Thyroid gland (tissue), 4 donors: Measurements from ENCODE around the gene ITLN2.

Experiments
- POLR2A ChIP-seq, 2 donors: fragments of 450-650 bp; IDR thresholded peaks; one replicate each; pipeline ENCODE4 v1.6.1; 2017; ENCODE audit warnings: antibody characterized with exemption in 2 of 2, mild to moderate bottlenecking in 2 of 2, moderate library complexity in 1 of 2
- TF ChIP-seq, protein P1 (sequence below), 6 experiments: fragments of 200-600 bp in 3 of 6; fragments of 450-650 bp in 3 of 6; sonication (generic) in 3 of 6; IDR thresholded peaks; one replicate each; pipeline ENCODE4 v1.5.1; 2016 to 2019; ENCODE audit warnings: antibody characterized with exemption in 6 of 6, mild to moderate bottlenecking in 2 of 6, inconsistent platforms in 1 of 6, moderate library complexity in 1 of 6

DNA sequence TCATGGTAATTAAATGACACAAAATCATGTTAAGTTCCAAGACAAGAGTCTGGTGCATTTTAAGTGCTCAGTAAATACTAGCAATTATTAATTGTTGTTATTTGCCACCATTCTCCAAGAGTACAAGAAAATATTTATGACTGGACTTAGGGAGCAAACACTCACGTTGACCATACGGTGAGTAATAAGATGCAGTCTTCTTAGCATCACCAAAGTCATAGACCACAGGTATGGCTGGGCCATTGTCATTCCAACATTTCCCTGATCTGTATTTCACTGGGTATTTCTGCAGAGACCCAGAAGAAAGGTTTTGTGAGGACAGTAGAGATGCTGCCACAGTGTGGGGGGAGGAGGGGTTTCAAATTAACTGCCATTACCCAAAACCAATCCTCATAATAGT lies 4.7 kb downstream of the ITLN2 start:
- TF ChIP-seq, protein P1, sequence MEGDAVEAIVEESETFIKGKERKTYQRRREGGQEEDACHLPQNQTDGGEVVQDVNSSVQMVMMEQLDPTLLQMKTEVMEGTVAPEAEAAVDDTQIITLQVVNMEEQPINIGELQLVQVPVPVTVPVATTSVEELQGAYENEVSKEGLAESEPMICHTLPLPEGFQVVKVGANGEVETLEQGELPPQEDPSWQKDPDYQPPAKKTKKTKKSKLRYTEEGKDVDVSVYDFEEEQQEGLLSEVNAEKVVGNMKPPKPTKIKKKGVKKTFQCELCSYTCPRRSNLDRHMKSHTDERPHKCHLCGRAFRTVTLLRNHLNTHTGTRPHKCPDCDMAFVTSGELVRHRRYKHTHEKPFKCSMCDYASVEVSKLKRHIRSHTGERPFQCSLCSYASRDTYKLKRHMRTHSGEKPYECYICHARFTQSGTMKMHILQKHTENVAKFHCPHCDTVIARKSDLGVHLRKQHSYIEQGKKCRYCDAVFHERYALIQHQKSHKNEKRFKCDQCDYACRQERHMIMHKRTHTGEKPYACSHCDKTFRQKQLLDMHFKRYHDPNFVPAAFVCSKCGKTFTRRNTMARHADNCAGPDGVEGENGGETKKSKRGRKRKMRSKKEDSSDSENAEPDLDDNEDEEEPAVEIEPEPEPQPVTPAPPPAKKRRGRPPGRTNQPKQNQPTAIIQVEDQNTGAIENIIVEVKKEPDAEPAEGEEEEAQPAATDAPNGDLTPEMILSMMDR (IDR thresholded peaks at IDR 0.05) = no peak
- TF ChIP-seq POLR2A (IDR thresholded peaks at IDR 0.05) = no peak
